NT2/D1 (cell line): Measurements from ENCODE around the gene EFCAB6.

Experiments used
- YY1 ChIP-seq: IDR thresholded peaks from 2 replicates; pipeline ENCODE4 v1.6.1; 2011; ENCODE audit not compliant: insufficient read length, insufficient read depth
- ZNF274 ChIP-seq: IDR thresholded peaks from 2 replicates; pipeline ENCODE4 v1.6.1; 2011; ENCODE audit warnings: mild to moderate bottlenecking, low read depth, low read length

- TF ChIP-seq YY1 (no peak), ZNF274 (no peak)
Observed at GRCh38 chr22:43515902-43516301, 296.2 kb downstream of the EFCAB6 start.
